ENCODE data around the gene IFIH1. TPM values are rescaled to one million over a fixed set of nuclear protein-coding genes. Genes with fewer than 3 reads are reported as not detected.

IFIH1 gene
- total RNA-seq, 8 experiments from 2014 or later = 0.18 to 35.4 (median 5.5) TPM

GRCh38 chr2:162266460-162266760 lies 52.1 kb downstream of the IFIH1 start:
- 40 to 100% (median 100%) methylated on average over 1 of the region's 1 CpG; no CpG with 5 or more reads in 6 of the 10 experiments for WGBS, 10 experiments
- Histone ChIP-seq H3K4me1 (replicated peaks in 1 of 2) (peaks cover 0 to 5% of the 10 kb centered on the region in 2 donors), H3K4me3 (no peak overlapping the region), H3K27ac (no peak overlapping the region)
- no peak for ATAC-seq (replicated peaks in 6 of 8)
- in situ Hi-C loops (cut with MboI; ENCODE audit: low pct_unique_long_range_greater_than_20kb in 2 of 9, low sequenced_read_pairs in 9 of 9, unreplicated experiment in 9 of 9) = no loop called here

GRCh38 chr2:162265666-162266459 lies 52.6 kb downstream of the IFIH1 start:
- H3K4me3 ChIP-seq = no peak overlapping the region
- in situ Hi-C loops (cut with MboI; ENCODE audit: low pct_unique_long_range_greater_than_20kb in 2 of 9, low sequenced_read_pairs in 9 of 9, unreplicated experiment in 9 of 9) = no loop called here
- no peak for ATAC-seq (replicated peaks in 6 of 8)
- peaks cover 0 to 5% of the 10 kb centered on the region in 2 donors for H3K4me1 ChIP-seq (replicated peaks in 1 of 2)
- 20 to 100% (median 87%) methylated on average over 1 to 7 of the region's 7 CpGs; no CpG with 5 or more reads in 1 of the 10 experiments for WGBS, 10 experiments
- H3K27ac ChIP-seq = no peak overlapping the region

GRCh38 chr2:162261032-162261945 lies 57.2 kb downstream of the IFIH1 start:
- H3K27ac ChIP-seq = no peak overlapping the region
- peaks cover 0 to 5% of the 10 kb centered on the region in 2 donors for H3K4me1 ChIP-seq (replicated peaks in 1 of 2)
- ATAC-seq (replicated peaks in 6 of 8) = peak in 2 of 8 experiments; percentile 42 to 71
- no peak overlapping the region for H3K4me3 ChIP-seq
- in situ Hi-C loops (cut with MboI; ENCODE audit: low pct_unique_long_range_greater_than_20kb in 2 of 9, low sequenced_read_pairs in 9 of 9, unreplicated experiment in 9 of 9) = no loop called here
- WGBS, 10 experiments = 15 to 100% (median 74%) methylated on average over 1 to 4 of the region's 4 CpGs; no CpG with 5 or more reads in 1 of the 10 experiments

- in situ Hi-C loops (cut with MboI; ENCODE audit: low pct_unique_long_range_greater_than_20kb in 2 of 9, low sequenced_read_pairs in 9 of 9, unreplicated experiment in 9 of 9) = no loop called here
- Histone ChIP-seq H3K4me1 (replicated peaks in 1 of 2) (peaks cover 0 to 5% of the 10 kb centered on the region in 2 donors), H3K4me3 (no peak overlapping the region), H3K27ac (no peak overlapping the region)
- peak in 1 of 8 experiments; percentile 7 for ATAC-seq (replicated peaks in 6 of 8)
- 0 to 100% (median 69%) methylated on average over 1 to 2 of the region's 2 CpGs; no CpG with 5 or more reads in 2 of the 10 experiments for WGBS, 10 experiments
Observed at GRCh38 chr2:162258686-162259085, 59.8 kb downstream of the IFIH1 start.

GRCh38 chr2:162258169-162258568 lies 60.3 kb downstream of the IFIH1 start:
- in situ Hi-C loops (cut with MboI; ENCODE audit: low pct_unique_long_range_greater_than_20kb in 2 of 9, low sequenced_read_pairs in 9 of 9, unreplicated experiment in 9 of 9) = no loop called here
- no peak overlapping the region for H3K27ac ChIP-seq
- H3K4me1 ChIP-seq (replicated peaks in 1 of 2) = peaks cover 0 to 5% of the 10 kb centered on the region in 2 donors
- 0 to 100% (median 87%) methylated on average over 1 to 4 of the region's 4 CpGs for WGBS, 10 experiments
- H3K4me3 ChIP-seq = no peak overlapping the region
- ATAC-seq (replicated peaks in 6 of 8) = peak in 2 of 8 experiments; percentile 18 to 22

- ATAC-seq (replicated peaks in 6 of 8) = peak in 3 of 8 experiments; percentile 39 to 62 (median 51)
- in situ Hi-C loops (cut with MboI; ENCODE audit: low pct_unique_long_range_greater_than_20kb in 2 of 9, low sequenced_read_pairs in 9 of 9, unreplicated experiment in 9 of 9) = no loop called here
- 0 to 38% (median 8%) methylated on average over 1 of the region's 1 CpG; no CpG with 5 or more reads in 3 of the 10 experiments for WGBS, 10 experiments
- H3K4me3 ChIP-seq = no peak overlapping the region
- H3K4me1 ChIP-seq (replicated peaks in 1 of 2) = peaks cover 0 to 5% of the 10 kb centered on the region in 2 donors
- H3K27ac ChIP-seq = no peak overlapping the region
Observed at GRCh38 chr2:162257425-162257824, 61.1 kb downstream of the IFIH1 start.

- Histone ChIP-seq H3K27ac (no peak overlapping the region), H3K4me3 (no peak overlapping the region), H3K4me1 (replicated peaks in 1 of 2) (peaks cover 0 to under 1% of the 10 kb centered on the region in 2 donors)
- WGBS, 10 experiments = 0 to 100% (median 78%) methylated on average over 1 to 2 of the region's 2 CpGs
- peak in 3 of 8 experiments; percentile 14 to 29 (median 24) for ATAC-seq (replicated peaks in 6 of 8)
- in situ Hi-C loops (cut with MboI; ENCODE audit: low pct_unique_long_range_greater_than_20kb in 2 of 9, low sequenced_read_pairs in 9 of 9, unreplicated experiment in 9 of 9) = no loop called here
Observed at GRCh38 chr2:162256591-162256991, 61.9 kb downstream of the IFIH1 start.

GRCh38 chr2:162254236-162254871 lies 64.1 kb downstream of the IFIH1 start:
- in situ Hi-C loops (cut with MboI; ENCODE audit: low pct_unique_long_range_greater_than_20kb in 2 of 9, low sequenced_read_pairs in 9 of 9, unreplicated experiment in 9 of 9) = no loop called here
- Histone ChIP-seq H3K4me3 (no peak overlapping the region), H3K27ac (no peak overlapping the region), H3K4me1 (replicated peaks in 1 of 2) (no peaks in the 10 kb centered on the region)
- 75 to 100% (median 100%) methylated on average over 1 to 2 of the region's 2 CpGs; no CpG with 5 or more reads in 1 of the 10 experiments for WGBS, 10 experiments
- no peak for ATAC-seq (replicated peaks in 6 of 8)

GRCh38 chr2:162253435-162253834 lies 65.0 kb downstream of the IFIH1 start:
- Histone ChIP-seq H3K27ac (no peak overlapping the region), H3K4me3 (no peak overlapping the region), H3K4me1 (replicated peaks in 1 of 2) (no peaks in the 10 kb centered on the region)
- WGBS, 10 experiments = 80 to 100% (median 100%) methylated on average over 1 to 2 of the region's 3 CpGs; no CpG with 5 or more reads in 1 of the 10 experiments
- no peak for ATAC-seq (replicated peaks in 6 of 8)
- in situ Hi-C loops (cut with MboI; ENCODE audit: low pct_unique_long_range_greater_than_20kb in 2 of 9, low sequenced_read_pairs in 9 of 9, unreplicated experiment in 9 of 9) = no loop called here

GRCh38 chr2:162252153-162252552 lies 66.3 kb downstream of the IFIH1 start:
- H3K4me3 ChIP-seq = no peak overlapping the region
- no peak overlapping the region for H3K27ac ChIP-seq
- ATAC-seq (replicated peaks in 6 of 8) = peak in 3 of 8 experiments; percentile 30 to 64 (median 49)
- H3K4me1 ChIP-seq (replicated peaks in 1 of 2) = no peaks in the 10 kb centered on the region
- in situ Hi-C loops (cut with MboI; ENCODE audit: low pct_unique_long_range_greater_than_20kb in 2 of 9, low sequenced_read_pairs in 9 of 9, unreplicated experiment in 9 of 9) = no loop called here
- WGBS, 10 experiments = 44 to 100% (median 86%) methylated on average over 1 to 2 of the region's 2 CpGs

GRCh38 chr2:162245781-162246180 lies 72.7 kb downstream of the IFIH1 start:
- no peak overlapping the region for H3K27ac ChIP-seq
- no peaks in the 10 kb centered on the region for H3K4me1 ChIP-seq (replicated peaks in 1 of 2)
- ATAC-seq (replicated peaks in 6 of 8) = no peak
- H3K4me3 ChIP-seq = no peak overlapping the region
- in situ Hi-C loops (cut with MboI; ENCODE audit: low pct_unique_long_range_greater_than_20kb in 2 of 9, low sequenced_read_pairs in 9 of 9, unreplicated experiment in 9 of 9) = no loop called here

GRCh38 chr2:162245061-162245460 lies 73.4 kb downstream of the IFIH1 start:
- in situ Hi-C loops (cut with MboI; ENCODE audit: low pct_unique_long_range_greater_than_20kb in 2 of 9, low sequenced_read_pairs in 9 of 9, unreplicated experiment in 9 of 9) = no loop called here
- Histone ChIP-seq H3K27ac (no peak overlapping the region), H3K4me1 (replicated peaks in 1 of 2) (no peaks in the 10 kb centered on the region), H3K4me3 (no peak overlapping the region)
- ATAC-seq (replicated peaks in 6 of 8) = peak in 3 of 8 experiments; percentile 40 to 49 (median 41)
- 0 to 100% (median 81%) methylated on average over 1 of the region's 1 CpG for WGBS, 10 experiments
